HEK293T (cell line): Measurements from ENCODE around the gene SSTR5.

Source experiments
- CTCF ChIA-PET: fragments of 350-600 bp; formaldehyde crosslinking; extraction: SDS; loops from one replicate; lab custom pipeline; 2021; ENCODE audit warnings: antibody characterized with exemption, inconsistent platforms; lab: Yijun Ruan, JAX
- POLR2A ChIA-PET: fragments of 350-600 bp; formaldehyde crosslinking; extraction: SDS; loops from one replicate; lab custom pipeline; 2020; ENCODE audit warnings: antibody characterized with exemption, inconsistent platforms; lab: Yijun Ruan, JAX
- DNase-seq: peaks from one replicate; pipeline ENCODE4 v3.0.0; 2012; ENCODE audit warnings: mixed read lengths; ENCODE audit errors: extremely low spot score
- ARNT ChIP-seq: fragments of 450-650 bp; IDR thresholded peaks from 2 replicates; pipeline ENCODE4 v1.6.1; 2017; ENCODE audit warnings: mild to moderate bottlenecking
- BHLHE40 ChIP-seq: fragments of 450-650 bp; IDR thresholded peaks from 2 replicates; pipeline ENCODE4 v1.6.1; 2016; ENCODE audit warnings: mild to moderate bottlenecking, moderate library complexity, borderline replicate concordance
- CTBP1 ChIP-seq: fragments of 450-650 bp; IDR thresholded peaks from 2 replicates; pipeline ENCODE4 v1.6.1; 2016; ENCODE audit warnings: borderline replicate concordance
- ELF4 ChIP-seq: fragments of 450-650 bp; IDR thresholded peaks from 2 replicates; pipeline ENCODE4 v1.6.1; 2017; ENCODE audit warnings: antibody characterized with exemption
- FOXA1 ChIP-seq: fragments of 450-650 bp; IDR thresholded peaks from 2 replicates; pipeline ENCODE4 v1.6.1; 2016; ENCODE audit warnings: mild to moderate bottlenecking
- FOXK2 ChIP-seq: fragments of 450-650 bp; IDR thresholded peaks from 2 replicates; pipeline ENCODE4 v1.6.1; 2016; ENCODE audit warnings: mild to moderate bottlenecking
- FOXM1 ChIP-seq: fragments of 450-650 bp; IDR thresholded peaks from 2 replicates; pipeline ENCODE4 v1.6.1; 2017; ENCODE audit warnings: mild to moderate bottlenecking, borderline replicate concordance
- HDGF ChIP-seq: fragments of 450-650 bp; IDR thresholded peaks from 2 replicates; pipeline ENCODE4 v1.6.1; 2017; ENCODE audit warnings: antibody characterized with exemption, borderline replicate concordance
- L3MBTL2 ChIP-seq: fragments of 450-650 bp; conservative IDR thresholded peaks from 2 replicates; pipeline ENCODE4 v1.6.1; 2016; ENCODE audit warnings: mild to moderate bottlenecking
- LEF1 ChIP-seq: fragments of 450-650 bp; IDR thresholded peaks from 2 replicates; pipeline ENCODE4 v1.6.1; 2017; ENCODE audit warnings: mild to moderate bottlenecking, borderline replicate concordance
- NFRKB ChIP-seq: fragments of 450-650 bp; IDR thresholded peaks from 2 replicates; pipeline ENCODE4 v1.6.1; 2016; ENCODE audit warnings: mild to moderate bottlenecking, moderate library complexity
- SP1 ChIP-seq: fragments of 450-650 bp; IDR thresholded peaks from 2 replicates; pipeline ENCODE4 v1.6.1; 2017
- SUZ12 ChIP-seq: fragments of 450-650 bp; IDR thresholded peaks from 2 replicates; pipeline ENCODE4 v1.6.1; 2016; ENCODE audit warnings: mild to moderate bottlenecking
- TARDBP ChIP-seq: fragments of 450-650 bp; IDR thresholded peaks from 2 replicates; pipeline ENCODE4 v1.6.1; 2016
- ZNF384 ChIP-seq: fragments of 450-650 bp; IDR thresholded peaks from 2 replicates; pipeline ENCODE4 v1.6.1; 2016
- TF ChIP-seq, protein P1 (sequence below): fragments of 450-650 bp; IDR thresholded peaks from 2 replicates; pipeline ENCODE4 v1.6.1; 2016

SSTR5 gene

DNA sequence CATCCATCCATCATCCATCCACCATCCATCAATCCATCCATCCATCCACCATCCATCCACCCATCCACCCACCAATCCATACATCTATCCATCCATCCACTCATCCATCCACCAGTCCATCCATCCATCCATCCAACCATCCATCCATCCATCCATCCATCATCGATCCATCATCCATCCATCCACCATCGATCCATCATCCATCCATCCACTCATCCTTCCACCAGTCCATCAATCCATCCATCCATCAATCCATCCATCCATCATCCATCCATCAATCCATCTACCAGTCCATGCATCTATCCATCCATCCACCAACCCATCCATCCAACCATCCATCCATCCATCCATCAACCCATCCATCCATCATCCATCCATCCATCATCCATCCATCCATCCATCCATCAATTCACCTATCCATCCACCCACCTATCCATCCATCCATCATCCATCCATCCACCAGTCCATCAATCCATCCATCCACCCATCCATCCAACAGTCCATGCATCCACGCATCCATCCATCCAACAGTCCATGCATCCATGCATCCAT, 39.3 kb upstream of the SSTR5 start:
- CTCF ChIA-PET = no interaction called here
- TF ChIP-seq BHLHE40 (no peak), TARDBP (no peak)
- POLR2A ChIA-PET = no interaction called here
- no peak for DNase-seq

DNA sequence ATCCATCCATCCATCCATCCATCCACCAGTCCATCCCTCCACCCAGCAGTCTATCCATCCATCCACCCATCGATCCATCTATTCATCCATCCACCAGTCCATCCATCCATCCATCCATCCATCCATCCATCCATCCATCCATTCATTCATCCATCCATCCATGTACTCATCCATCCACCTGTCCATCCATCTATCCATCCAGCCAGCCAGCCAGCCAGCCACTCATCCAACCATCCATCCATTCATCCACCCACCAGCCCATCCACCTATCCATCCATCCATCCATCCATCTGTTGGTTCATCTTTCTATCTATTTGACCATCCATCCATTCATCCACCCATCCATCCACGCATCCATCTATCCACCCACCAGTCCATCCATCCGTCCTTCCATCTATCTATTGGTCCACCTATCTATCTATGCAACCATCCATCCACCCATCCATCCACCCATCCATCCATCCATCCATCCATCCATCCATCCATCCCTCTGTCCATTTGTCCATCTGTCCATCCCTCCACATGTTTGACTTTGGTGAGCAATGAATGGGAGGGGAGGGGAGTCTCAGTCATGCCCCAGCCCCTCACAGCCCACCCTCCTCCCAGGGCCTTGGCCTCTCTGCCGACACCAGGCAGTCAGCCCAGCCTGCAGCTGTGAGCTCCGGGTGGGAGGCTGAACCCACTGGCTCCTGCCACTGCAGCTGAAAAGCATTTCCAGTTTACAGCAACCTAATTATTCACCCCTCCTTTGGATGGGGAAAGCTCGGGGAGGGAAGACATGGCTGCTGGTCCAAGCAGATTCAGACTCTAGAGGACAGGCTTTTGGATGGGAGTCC, 38.1 kb upstream of the SSTR5 start:
- CTCF ChIA-PET = no interaction called here
- DNase-seq = no peak
- POLR2A ChIA-PET = no interaction called here
- no peak for TF ChIP-seq ZNF384
- TF ChIP-seq HDGF = no peak
- TF ChIP-seq SP1 = no peak
- no peak for TF ChIP-seq BHLHE40
- no peak for TF ChIP-seq TARDBP
- TF ChIP-seq LEF1 = no peak
- TF ChIP-seq, protein P1, sequence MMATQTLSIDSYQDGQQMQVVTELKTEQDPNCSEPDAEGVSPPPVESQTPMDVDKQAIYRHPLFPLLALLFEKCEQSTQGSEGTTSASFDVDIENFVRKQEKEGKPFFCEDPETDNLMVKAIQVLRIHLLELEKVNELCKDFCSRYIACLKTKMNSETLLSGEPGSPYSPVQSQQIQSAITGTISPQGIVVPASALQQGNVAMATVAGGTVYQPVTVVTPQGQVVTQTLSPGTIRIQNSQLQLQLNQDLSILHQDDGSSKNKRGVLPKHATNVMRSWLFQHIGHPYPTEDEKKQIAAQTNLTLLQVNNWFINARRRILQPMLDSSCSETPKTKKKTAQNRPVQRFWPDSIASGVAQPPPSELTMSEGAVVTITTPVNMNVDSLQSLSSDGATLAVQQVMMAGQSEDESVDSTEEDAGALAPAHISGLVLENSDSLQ = no peak
- TF ChIP-seq CTBP1 = no peak
- TF ChIP-seq FOXM1 = no peak
- no peak for TF ChIP-seq L3MBTL2
- no peak for TF ChIP-seq NFRKB

DNA sequence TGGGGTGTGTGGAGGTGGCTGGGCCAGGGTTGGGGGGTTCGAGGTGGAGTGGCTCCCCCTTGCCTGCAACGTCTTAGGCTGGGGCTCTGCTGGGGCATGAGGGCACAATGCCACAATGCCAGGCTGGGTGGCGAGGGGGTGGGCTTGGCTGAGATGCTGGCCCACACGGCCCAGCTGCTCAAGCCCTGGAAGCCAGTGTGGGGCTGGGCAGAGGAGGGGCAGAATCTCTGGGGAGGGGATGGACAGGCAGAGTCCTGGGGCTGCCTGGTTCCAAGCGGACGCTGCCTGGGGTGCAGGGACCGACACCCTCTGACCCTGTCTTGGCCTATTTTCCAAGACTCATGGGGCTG, 37.5 kb upstream of the SSTR5 start:
- ChIA-PET CTCF (no interaction called here), POLR2A (no interaction called here)
- DNase-seq = no peak
- TF ChIP-seq, protein P1 = no peak
- TF ChIP-seq BHLHE40 (no peak), FOXK2 (no peak), ARNT (no peak), TARDBP (no peak), HDGF (no peak), SUZ12 (no peak), FOXA1 (no peak), CTBP1 (no peak), LEF1 (no peak), ELF4 (no peak), NFRKB (no peak), L3MBTL2 (no peak), ZNF384 (no peak), FOXM1 (no peak), SP1 (no peak)

DNA sequence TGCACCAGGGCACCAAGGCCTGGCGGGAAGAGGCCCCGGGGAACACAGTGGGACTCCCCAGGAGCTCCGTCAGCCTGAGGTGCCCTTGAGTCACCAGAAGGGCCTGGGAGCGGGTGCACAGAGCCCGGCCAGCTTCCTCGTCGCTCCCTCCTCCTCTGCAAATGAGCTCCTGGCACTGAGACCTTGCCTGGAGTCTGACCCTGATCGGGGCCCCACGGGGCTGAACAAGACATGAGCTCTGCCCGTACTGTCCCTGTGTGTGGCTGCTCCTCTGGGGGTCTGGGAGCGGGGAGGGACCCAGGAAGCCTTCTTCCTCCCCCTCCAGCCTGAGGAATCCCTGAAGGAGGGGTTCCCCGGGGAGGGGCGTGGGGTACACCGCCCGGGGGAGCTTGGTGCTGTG, 36.4 kb upstream of the SSTR5 start:
- CTCF ChIA-PET = interaction anchor here (1.2 kb wide), 1 partner anchor 19 kb away, joined by 3 read pairs; no protein-coding TSS in a partner anchor
- no peak for TF ChIP-seq FOXM1
- no peak for TF ChIP-seq FOXK2
- no peak for TF ChIP-seq L3MBTL2
- no peak for TF ChIP-seq ELF4
- TF ChIP-seq SP1 = no peak
- no peak for TF ChIP-seq TARDBP
- TF ChIP-seq ZNF384 = no peak
- TF ChIP-seq, protein P1 = no peak
- TF ChIP-seq FOXA1 = no peak
- TF ChIP-seq LEF1 = no peak
- no peak for TF ChIP-seq CTBP1
- TF ChIP-seq NFRKB = no peak
- TF ChIP-seq BHLHE40 = no peak
- POLR2A ChIA-PET = no interaction called here
- no peak for DNase-seq

DNA sequence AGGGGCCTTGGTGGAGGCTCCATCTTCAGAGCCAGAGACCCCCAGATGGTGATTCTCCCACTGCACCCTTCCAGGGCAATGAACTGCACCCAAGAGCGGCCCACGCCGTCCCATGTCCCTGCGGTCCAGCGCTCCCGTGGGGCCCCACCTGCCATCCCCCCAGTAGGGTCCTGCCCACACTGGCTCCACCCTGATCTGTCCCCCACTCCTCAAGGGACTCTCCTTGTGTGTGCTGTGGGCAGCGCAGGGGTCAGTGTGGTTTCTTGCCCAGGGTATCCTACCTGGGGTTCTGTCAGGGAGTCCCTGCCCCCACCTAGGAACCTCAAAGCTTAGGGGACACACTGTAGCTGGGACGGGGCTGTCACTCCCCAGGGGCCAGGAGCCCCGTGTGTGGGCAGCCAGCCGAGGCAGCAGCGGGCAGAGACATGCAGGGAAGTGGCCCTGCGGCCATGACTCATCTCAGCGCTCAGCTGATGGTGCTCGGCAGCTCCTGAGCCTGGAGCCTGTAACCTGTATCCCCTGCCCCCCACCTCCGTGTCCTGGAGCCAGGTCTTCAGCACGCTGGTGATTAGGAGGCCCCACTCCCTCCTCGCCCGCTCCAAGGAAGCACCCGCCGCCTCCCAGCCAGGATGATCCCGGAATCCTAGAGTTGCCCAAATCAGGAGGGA, 35.7 kb upstream of the SSTR5 start:
- ChIA-PET POLR2A (no interaction called here), CTCF (interaction anchor here (1.2 kb wide), 1 partner anchor 19 kb away, joined by 3 read pairs; no protein-coding TSS in a partner anchor)
- TF ChIP-seq CTBP1 = no peak
- TF ChIP-seq LEF1 = no peak
- TF ChIP-seq ELF4 = no peak
- TF ChIP-seq, protein P1 = no peak
- no peak for TF ChIP-seq SUZ12
- TF ChIP-seq TARDBP = no peak
- TF ChIP-seq NFRKB = no peak
- TF ChIP-seq HDGF = no peak
- TF ChIP-seq FOXM1 = no peak
- DNase-seq = no peak
